PC-3 (cell line): Measurements from ENCODE around the gene DDX54. TPM values are rescaled to one million over a fixed set of nuclear protein-coding genes. Genes with fewer than 3 reads are reported as not detected.

Source experiments
- ATAC-seq: fragments of 200-7000 bp; cut with Tn5 transposase; 2 replicates; pipeline ENCODE4 v1.9.1; 2020; ENCODE audit warnings: mild to moderate bottlenecking, moderate library complexity
- BruUV-seq: library from RNA; stranded (reverse); fragments of 400-500 nt; replicated peaks from 2 replicates; lab custom pipeline; 2021; lab: Mats Ljungman, UMichigan
- CTCF ChIA-PET: fragments of 300-600 bp; sonication (Branson Sonifier 250); formaldehyde crosslinking; loops from one replicate; lab custom pipeline; 2022; ENCODE audit warnings: antibody characterized with exemption; lab: Charles Lee
- POLR2A ChIA-PET: fragments of 300-600 bp; sonication (Branson Sonifier 250); formaldehyde crosslinking; loops from one replicate; lab custom pipeline; 2022; ENCODE audit warnings: antibody characterized with exemption; ENCODE audit not compliant: unreplicated experiment; lab: Charles Lee
- DNase-seq: peaks from one replicate; pipeline ENCODE4 v3.0.0-alpha.2; 2015
- H2AFZ ChIP-seq: fragments of 300-600 bp; sonication (generic); 2 replicates; pipeline ENCODE4 v1.6.0; 2016; ENCODE audit warnings: antibody characterized with exemption, low read length
- H3F3A ChIP-seq: fragments of 300-600 bp; sonication (generic); one replicate; pipeline ENCODE4 v1.6.0; 2017; ENCODE audit warnings: antibody characterized with exemption, low read length, control low read depth, mild to moderate bottlenecking; ENCODE audit not compliant: unreplicated experiment
- H3K27ac ChIP-seq: fragments of 300-600 bp; sonication (generic); 2 replicates; pipeline ENCODE4 v1.5.1; 2016; ENCODE audit warnings: mild to moderate bottlenecking, low read length
- H3K27me3 ChIP-seq: fragments of 300-600 bp; sonication (generic); 2 replicates; pipeline ENCODE4 v1.6.1; 2016; ENCODE audit warnings: low read length, mixed read lengths
- H3K36me3 ChIP-seq: fragments of 300-600 bp; sonication (generic); 2 replicates; pipeline ENCODE4 v1.6.1; 2016; ENCODE audit warnings: low read depth, mixed run types, low read length, mixed read lengths
- H3K4me1 ChIP-seq: fragments of 300-600 bp; sonication (generic); 2 replicates; pipeline ENCODE4 v1.5.1; 2016; ENCODE audit warnings: low read length; ENCODE audit not compliant: insufficient read depth
- H3K4me2 ChIP-seq: fragments of 300-600 bp; sonication (generic); 2 replicates; pipeline ENCODE4 v1.6.0; 2016; ENCODE audit warnings: low read length
- H3K4me3 ChIP-seq: fragments of 300-600 bp; sonication (generic); 2 replicates; pipeline ENCODE4 v1.5.1; 2016; ENCODE audit warnings: mild to moderate bottlenecking, low read length, mixed read lengths
- H3K79me2 ChIP-seq: fragments of 300-600 bp; sonication (generic); 2 replicates; pipeline ENCODE4 v1.6.1; 2017; ENCODE audit warnings: low read length, mixed read lengths
- H3K9ac ChIP-seq: fragments of 300-600 bp; sonication (generic); 2 replicates; pipeline ENCODE4 v1.6.0; 2016; ENCODE audit warnings: mild to moderate bottlenecking, low read length
- H3K9me2 ChIP-seq: fragments of 300-600 bp; sonication (generic); replicated peaks from 2 replicates; pipeline ENCODE4 v1.6.1; 2016; ENCODE audit warnings: mixed run types, low read length, mixed read lengths
- H3K9me3 ChIP-seq: fragments of 300-600 bp; sonication (generic); 2 replicates; pipeline ENCODE4 v1.6.1; 2016; ENCODE audit warnings: low read length, mixed read lengths
- H4K20me1 ChIP-seq: fragments of 300-600 bp; sonication (generic); 2 replicates; pipeline ENCODE4 v1.6.1; 2016; ENCODE audit warnings: low read length, mixed read lengths
- CTCF ChIP-seq: fragments of 300-600 bp; sonication (generic); conservative IDR thresholded peaks from 2 replicates; pipeline ENCODE4 v1.5.1; 2017; ENCODE audit warnings: antibody characterized with exemption, low read depth, mild to moderate bottlenecking, low read length
- EZH2 ChIP-seq: fragments of 300-600 bp; sonication (generic); IDR thresholded peaks from one replicate; pipeline ENCODE4 v1.6.1; 2017; ENCODE audit warnings: antibody characterized with exemption, mild to moderate bottlenecking, low read length; ENCODE audit not compliant: unreplicated experiment
- EZH2phosphoT487 ChIP-seq: fragments of 300-600 bp; sonication (generic); IDR thresholded peaks from 2 replicates; pipeline ENCODE4 v1.6.1; 2018; ENCODE audit warnings: mild to moderate bottlenecking, antibody characterized with exemption, low read length, borderline replicate concordance
- intact Hi-C: fragments of 100-400 bp; cut with micrococcal nuclease; formaldehyde crosslinking; loops from 2 replicates; pipeline ENCODE4 v1.9.0; 2023
- total RNA-seq: library from RNA; depleted of rRNA; stranded (reverse); fragments of >200 nt; gene quantifications from 2 replicates; pipeline ENCODE4 v1.2.3, GENCODE V29; 2014

DDX54 gene
- total RNA-seq, 1 experiment from 2014 or later = 158 TPM

- Histone ChIP-seq H3K4me1 (no peaks in the 10 kb centered on the region), H3K79me2 (no peaks in the 10 kb centered on the region), H3K4me3 (no peak overlapping the region), H3K4me2 (no peak overlapping the region), H3K27ac (no peak overlapping the region), H3K9me2 (no peaks in the 10 kb centered on the region), H4K20me1 (no peaks in the 10 kb centered on the region), H3F3A (no peaks in the 10 kb centered on the region), H3K36me3 (peaks cover 10% of the 10 kb centered on the region), H3K9ac (no peak overlapping the region), H3K27me3 (no peaks in the 10 kb centered on the region), H2AFZ (no peak overlapping the region), H3K9me3 (no peaks in the 10 kb centered on the region)
- intact Hi-C loops = no loop called here
- BruUV-seq = no TSS peak
- DNase-seq = no peak
- TF ChIP-seq EZH2 = no peak
- no peak for TF ChIP-seq CTCF
- no peak for TF ChIP-seq EZH2phosphoT487
- ATAC-seq = peak; percentile 39; the same call in 1 of the 2 replicates
- POLR2A ChIA-PET = no interaction called here
- CTCF ChIA-PET = no interaction called here
Observed at GRCh38 chr12:113231235-113232088, 46.2 kb upstream of the DDX54 start.

- H3K27ac ChIP-seq = no peak overlapping the region
- no peaks in the 10 kb centered on the region for H3K9me2 ChIP-seq
- no peak overlapping the region for H3K4me2 ChIP-seq
- ChIA-PET CTCF (no interaction called here), POLR2A (no interaction called here)
- intact Hi-C loops = no loop called here
- H3K9me3 ChIP-seq = no peaks in the 10 kb centered on the region
- no peak overlapping the region for H3K9ac ChIP-seq
- H3K4me3 ChIP-seq = no peak overlapping the region
- TF ChIP-seq CTCF (no peak), EZH2phosphoT487 (no peak), EZH2 (no peak)
- H3K27me3 ChIP-seq = no peaks in the 10 kb centered on the region
- no peaks in the 10 kb centered on the region for H4K20me1 ChIP-seq
- no peaks in the 10 kb centered on the region for H3K4me1 ChIP-seq
- ATAC-seq (no peak), DNase-seq (no peak)
- H3K36me3 ChIP-seq = peaks cover 10% of the 10 kb centered on the region
- no peaks in the 10 kb centered on the region for H3F3A ChIP-seq
- no peaks in the 10 kb centered on the region for H3K79me2 ChIP-seq
- H2AFZ ChIP-seq = no peak overlapping the region
- BruUV-seq = no TSS peak
Observed at GRCh38 chr12:113230315-113231234, 45.3 kb upstream of the DDX54 start.
